Natural killer cell (primary cell): ENCODE data around the gene PHF2. TPM values are rescaled to one million over a fixed set of nuclear protein-coding genes. Genes with fewer than 3 reads are reported as not detected.
A peak's percentile ranks its signal among the peaks of the same experiment; 100 is the strongest.

ENCODE experiments used
- ATAC-seq, 3 donors: fragments of 150-1000 bp in 2 of 3; fragments of 200-7000 bp in 1 of 3; cut with Tn5 transposase; 1 replicate in 1 of 3; 2 replicates in 2 of 3; pipeline ENCODE4 v1.10.0; 2021; ENCODE audit warnings: mild to moderate bottlenecking in 2 of 3, moderate library complexity in 2 of 3
- DNase-seq, 2 donors: peaks; one replicate each; pipeline versions ENCODE4 v3.0.0 to v3.0.0-alpha.2; 2013 to 2021; ENCODE audit warnings: mixed read lengths in 1 of 2
- H3K27ac ChIP-seq: one replicate; pipeline ENCODE4 v1.5.1; 2013; ENCODE audit warnings: mild to moderate bottlenecking, low read length
- H3K27me3 ChIP-seq: one replicate; pipeline ENCODE4 v1.6.1; 2013; ENCODE audit warnings: low read length; ENCODE audit not compliant: control insufficient read depth, insufficient read depth
- H3K36me3 ChIP-seq: one replicate; pipeline ENCODE4 v1.6.1; 2013; ENCODE audit warnings: low read length; ENCODE audit not compliant: control insufficient read depth, insufficient read depth
- H3K4me1 ChIP-seq: one replicate; pipeline ENCODE4 v1.6.1; 2013; ENCODE audit warnings: low read length; ENCODE audit not compliant: control insufficient read depth, insufficient read depth
- H3K4me3 ChIP-seq: one replicate; pipeline ENCODE4 v1.5.1; 2013; ENCODE audit warnings: low read length
- H3K9me3 ChIP-seq: one replicate; pipeline ENCODE4 v1.6.1; 2013; ENCODE audit warnings: low read length; ENCODE audit not compliant: control insufficient read depth, insufficient read depth
- H3K27ac Mint-ChIP-seq, 2 donors: one replicate each; pipeline ENCODE4 v1.8.0; 2022; ENCODE audit warnings: mild to moderate bottlenecking in 2 of 2, mixed read lengths in 2 of 2, moderate library complexity in 1 of 2
- H3K27me3 Mint-ChIP-seq, 2 donors: one replicate each; pipeline ENCODE4 v1.8.0; 2022; ENCODE audit warnings: low read depth in 2 of 2, mixed read lengths in 2 of 2
- H3K36me3 Mint-ChIP-seq: one replicate; pipeline ENCODE4 v1.8.0; 2022; ENCODE audit warnings: mixed read lengths
- H3K4me1 Mint-ChIP-seq, 2 donors: one replicate each; pipeline ENCODE4 v1.8.0; 2022; ENCODE audit warnings: mixed read lengths in 2 of 2
- H3K4me3 Mint-ChIP-seq: one replicate; pipeline ENCODE4 v1.8.0; 2022; ENCODE audit warnings: mild to moderate bottlenecking, moderate library complexity, mixed read lengths
- H3K9me3 Mint-ChIP-seq, 2 donors: one replicate each; pipeline ENCODE4 v1.8.0; 2022; ENCODE audit warnings: mixed read lengths in 2 of 2
- CTCF ChIP-seq: fragments of 200-600 bp; IDR thresholded peaks from one replicate; pipeline ENCODE4 v1.8.0; 2022; ENCODE audit warnings: antibody characterized with exemption
- WGBS: methylation state at CpG from one replicate; pipeline ENCODE4 v1.1.7; 2013; ENCODE audit warnings: missing lambda C conversion rate; ENCODE audit not compliant: insufficient coverage; 5-methylcytosine and 5-hydroxymethylcytosine counted together
- intact Hi-C: fragments of 100-400 bp; cut with micrococcal nuclease; formaldehyde crosslinking; loops from one replicate; pipeline ENCODE4 v1.14.2; 2022
- total RNA-seq, 4 donors: library from RNA; stranded (reverse); fragments of 120-200 nt in 1 of 4; gene quantifications; one replicate each; pipeline versions ENCODE4 v1.2.3 to v1.2.4, GENCODE V29; 2013 to 2022

Gene PHF2
- total RNA-seq, 3 donors from 2014 or later (not counting 1 experiment from before 2014, with no cell fraction given): 24.8 to 28.1 (median 26.4) TPM

DNA sequence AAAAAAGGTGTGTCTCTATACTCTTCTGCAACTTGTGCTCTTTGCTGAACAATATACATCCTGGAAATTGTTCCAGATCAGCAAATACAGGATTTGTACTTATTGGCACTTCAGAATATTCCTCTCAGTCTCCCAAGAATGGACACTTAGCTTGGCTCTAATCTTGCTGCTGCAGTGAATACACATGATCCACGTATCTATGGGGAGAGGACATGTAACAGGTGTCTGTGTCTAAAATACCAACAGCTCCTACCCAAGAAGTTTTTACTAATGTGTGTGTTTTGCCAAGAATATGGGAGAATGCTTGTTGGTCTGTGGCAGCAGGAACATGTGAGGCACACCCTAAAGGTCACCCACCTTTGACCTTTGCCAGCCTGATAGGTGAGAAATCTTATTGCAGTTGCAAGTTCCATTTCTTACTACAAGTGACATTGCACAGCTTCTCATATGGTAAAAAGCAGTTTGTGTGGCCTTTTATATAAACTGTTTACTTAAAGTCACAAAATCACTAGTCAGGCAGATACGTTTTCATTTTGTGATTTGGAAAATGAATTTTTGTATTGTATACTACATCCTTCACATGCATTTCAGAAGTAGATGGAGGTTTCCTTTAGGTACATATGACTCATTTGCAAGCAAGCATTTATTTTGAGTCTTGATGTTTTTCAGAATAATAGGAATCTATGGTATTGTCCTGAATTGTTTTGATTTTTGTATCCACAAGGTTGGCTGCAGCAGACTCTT lies 35.8 kb downstream of the PHF2 start:
- DNase-seq (no peak), ATAC-seq (no peak)
- Histone ChIP-seq H3K27me3 (no peaks in the 10 kb centered on the region), H3K4me3 (no peak overlapping the region), H3K4me1 (peaks cover 8% of the 10 kb centered on the region), H3K36me3 (no peaks in the 10 kb centered on the region), H3K27ac (no peak overlapping the region), H3K9me3 (peaks cover 11% of the 10 kb centered on the region)
- Mint-ChIP-seq H3K4me1 (peaks cover 7 to 25% of the 10 kb centered on the region in 2 donors), H3K27me3 (no peaks in the 10 kb centered on the region), H3K4me3 (no peak overlapping the region), H3K9me3 (peaks cover 7 to 15% of the 10 kb centered on the region in 2 donors), H3K36me3 (peaks cover 10% of the 10 kb centered on the region), H3K27ac (peak overlapping the region in 1 of 2 donors; percentile 11)
- intact Hi-C loops: no loop called here
- no peak for TF ChIP-seq CTCF
- WGBS: no CpG with 5 or more reads among the region's 2 CpGs

GRCh38 chr9:93612796-93613154 lies 36.4 kb downstream of the PHF2 start:
- peak overlapping the region in 1 of 2 donors; percentile 11 for H3K27ac Mint-ChIP-seq

GRCh38 chr9:93613174-93613573 lies 36.8 kb downstream of the PHF2 start:
- WGBS: 90% methylated on average over 5 of the region's 5 CpGs
- peaks cover 5 to 12% of the 10 kb centered on the region in 2 donors for H3K9me3 Mint-ChIP-seq

More at GRCh38 chr9:93612796-93613154, 36.4 kb downstream of the PHF2 start:
- no peak for TF ChIP-seq CTCF
- Mint-ChIP-seq H3K36me3 (peaks cover 10% of the 10 kb centered on the region), H3K27me3 (no peaks in the 10 kb centered on the region), H3K4me3 (no peak overlapping the region), H3K9me3 (peaks cover 5 to 13% of the 10 kb centered on the region in 2 donors), H3K4me1 (peaks cover 7 to 21% of the 10 kb centered on the region in 2 donors)
- DNase-seq (no peak), ATAC-seq (peak in 1 of 3 donors; percentile 36)
- no peak overlapping the region for H3K4me3 ChIP-seq
- intact Hi-C loops: no loop called here
- H3K4me1 ChIP-seq: peaks cover 8% of the 10 kb centered on the region
- no peak overlapping the region for H3K27ac ChIP-seq
- WGBS: 46% methylated on average over 5 of the region's 5 CpGs
- no peaks in the 10 kb centered on the region for H3K27me3 ChIP-seq
- H3K9me3 ChIP-seq: peaks cover 11% of the 10 kb centered on the region
- no peaks in the 10 kb centered on the region for H3K36me3 ChIP-seq

More at GRCh38 chr9:93613174-93613573, 36.8 kb downstream of the PHF2 start:
- DNase-seq (no peak), ATAC-seq (no peak)
- H3K36me3 ChIP-seq: no peaks in the 10 kb centered on the region
- H3K27ac Mint-ChIP-seq: peak overlapping the region in 1 of 2 donors; percentile 11
- no peak for TF ChIP-seq CTCF
- H3K9me3 ChIP-seq: peaks cover 11% of the 10 kb centered on the region
- peaks cover 7 to 19% of the 10 kb centered on the region in 2 donors for H3K4me1 Mint-ChIP-seq
- peaks cover 10% of the 10 kb centered on the region for H3K36me3 Mint-ChIP-seq
- H3K4me3 Mint-ChIP-seq: no peak overlapping the region
- H3K27ac ChIP-seq: no peak overlapping the region
- H3K4me3 ChIP-seq: no peak overlapping the region
- intact Hi-C loops: no loop called here
- no peaks in the 10 kb centered on the region for H3K27me3 Mint-ChIP-seq
- H3K4me1 ChIP-seq: peaks cover 8% of the 10 kb centered on the region
- H3K27me3 ChIP-seq: no peaks in the 10 kb centered on the region
